Ovary (tissue), 9 donors: Measurements from ENCODE around the gene C1QL2. TPM values are rescaled to one million over a fixed set of nuclear protein-coding genes. Genes with fewer than 3 reads are reported as not detected.

Experiments
- DNase-seq, 5 donors: peaks; one replicate each; pipeline ENCODE4 v3.0.0-alpha.2; 2019 to 2020
- H3K27ac ChIP-seq, 2 donors: fragments of 200-600 bp; one replicate each; pipeline versions ENCODE4 v1.5.1 to v1.8.0; 2019 to 2022
- H3K27me3 ChIP-seq: fragments of 200-600 bp; one replicate; pipeline ENCODE4 v1.8.0; 2022
- H3K36me3 ChIP-seq: fragments of 200-600 bp; sonication (generic); one replicate; pipeline ENCODE4 v1.5.1; 2019
- H3K4me1 ChIP-seq: one replicate; pipeline ENCODE4 v1.8.1; 2013; ENCODE audit warnings: mild to moderate bottlenecking, moderate library complexity; ENCODE audit not compliant: insufficient read depth
- H3K4me3 ChIP-seq: fragments of 200-600 bp; sonication (generic); one replicate; pipeline ENCODE4 v1.5.1; 2017
- H3K9me3 ChIP-seq, 2 donors: fragments of 200-600 bp in 1 of 2; sonication (generic) in 1 of 2; one replicate each; pipeline versions ENCODE4 v1.5.1 to v1.8.1; 2013 to 2019; ENCODE audit warnings: mild to moderate bottlenecking in 1 of 2, moderate library complexity in 1 of 2
- CTCF ChIP-seq, 3 donors: fragments of 450-650 bp in 2 of 3; fragments of 200-600 bp in 1 of 3; IDR thresholded peaks; one replicate each; pipeline versions ENCODE4 v1.5.1 to v1.8.0; 2016 to 2022; ENCODE audit warnings: antibody characterized with exemption in 3 of 3, mild to moderate bottlenecking in 1 of 3
- EP300 ChIP-seq: sonication (generic); formaldehyde crosslinking; IDR thresholded peaks from one replicate; pipeline ENCODE4 v1.6.1; 2017; ENCODE audit warnings: antibody characterized with exemption
- POLR2A ChIP-seq: fragments of 450-650 bp; IDR thresholded peaks from one replicate; pipeline ENCODE4 v1.6.1; 2017; ENCODE audit warnings: antibody characterized with exemption, mild to moderate bottlenecking, moderate library complexity
- WGBS, 3 donors: extraction: QIAGEN DNeasy Blood & Tissue Kit in 1 of 3; methylation state at CpG; one replicate each; pipeline versions ENCODE4 v1.1.5 to v1.1.7; 2013 to 2017; 5-methylcytosine and 5-hydroxymethylcytosine counted together
- intact Hi-C, 4 donors: fragments of 100-400 bp; cut with DNase I; formaldehyde crosslinking; loops; one replicate each; pipeline versions ENCODE4 v1.11.0 to v1.15.1; 2022 to 2023
- polyA plus RNA-seq, 2 donors: library from polyadenylated mRNA; stranded (reverse); fragments of 200-250 nt in 1 of 2; fragments of 350-450 nt in 1 of 2; fragmentation: Illumina TruSeq in 1 of 2; extraction: RNeasy Lipid Tissue Mini Kit (QIAGEN cat#74804) in 1 of 2; gene quantifications; one replicate each; pipeline ENCODE4 v1.2.3, GENCODE V29; 2013 to 2014
- total RNA-seq, 7 donors: library from RNA; depleted of rRNA in 2 of 7; stranded (reverse); fragments of >200 nt in 2 of 7; fragmentation: NEBNext Ultra II Directional in 3 of 7; extraction: Animal tissue kit (Norgen Biotek cat#: 25700) in 3 of 7; gene quantifications; one replicate each; pipeline versions ENCODE4 v1.1.0 to v1.2.4, GENCODE V29; 2016 to 2023
- donor health status: DM: no; HTN: no; CAD: no; lungs with moderate emphysema.
- donor health status: DM: no; HTN: no; CAD: no.
- donor health status: Bipolar disorder and iron deficiency.
- donor health status: DM: yes; HTN: yes; CAD: no.
- donor health status: DM: no; HTN: no; CAD: no.
- donor health status: DM: yes; HTN: yes; CAD: no.

Gene C1QL2
- total and polyA plus RNA-seq, 9 donors, result 0.10 to 0.23 (median 0.17) TPM; not detected in 5

- Histone ChIP-seq H3K27me3 (peaks cover 4% of the 10 kb centered on the region), H3K4me3 (no peak overlapping the region), H3K36me3 (no peaks in the 10 kb centered on the region), H3K9me3 (no peaks in the 10 kb centered on the region), H3K4me1 (peaks cover 4% of the 10 kb centered on the region), H3K27ac (no peak overlapping the region)
- TF ChIP-seq EP300 (no peak), POLR2A (no peak), CTCF (IDR thresholded peaks at IDR 0.05) (no peak)
- 2 to 4% (median 3%) methylated on average over 30 to 78 of the region's 78 CpGs for WGBS, 3 donors
- intact Hi-C loops, result no loop called here
- no peak for DNase-seq
Measured at GRCh38 chr2:119157850-119158511, 570 bp downstream of the C1QL2 start.

GRCh38 chr2:119156891-119157773 is 1.4 kb downstream of the C1QL2 start:
- Histone ChIP-seq H3K36me3 (no peaks in the 10 kb centered on the region), H3K27me3 (peaks cover 4% of the 10 kb centered on the region), H3K9me3 (no peaks in the 10 kb centered on the region), H3K4me1 (peaks cover 4% of the 10 kb centered on the region), H3K4me3 (no peak overlapping the region), H3K27ac (no peak overlapping the region)
- 2 to 5% (median 3%) methylated on average over 57 to 58 of the region's 58 CpGs for WGBS, 3 donors
- DNase-seq, result no peak
- intact Hi-C loops, result no loop called here
- TF ChIP-seq POLR2A (no peak), EP300 (no peak), CTCF (IDR thresholded peaks at IDR 0.05) (no peak)

GRCh38 chr2:119156105-119156890 is 2.3 kb downstream of the C1QL2 start:
- intact Hi-C loops, result no loop called here
- WGBS, 3 donors, result 6 to 10% (median 7%) methylated on average over 40 of the region's 40 CpGs
- no peak overlapping the region for H3K4me3 ChIP-seq

More at GRCh38 chr2:119156105-119156890, 2.3 kb downstream of the C1QL2 start:
- H3K4me1 ChIP-seq, result peaks cover 4% of the 10 kb centered on the region
- H3K9me3 ChIP-seq, result no peaks in the 10 kb centered on the region
- peaks cover 4% of the 10 kb centered on the region for H3K27me3 ChIP-seq
- no peaks in the 10 kb centered on the region for H3K36me3 ChIP-seq
- no peak overlapping the region for H3K27ac ChIP-seq
- no peak for TF ChIP-seq EP300
- TF ChIP-seq CTCF (IDR thresholded peaks at IDR 0.05), result no peak
- no peak for TF ChIP-seq POLR2A
- DNase-seq, result no peak
